ENCODE results near the gene SLC22A4.

DNA sequence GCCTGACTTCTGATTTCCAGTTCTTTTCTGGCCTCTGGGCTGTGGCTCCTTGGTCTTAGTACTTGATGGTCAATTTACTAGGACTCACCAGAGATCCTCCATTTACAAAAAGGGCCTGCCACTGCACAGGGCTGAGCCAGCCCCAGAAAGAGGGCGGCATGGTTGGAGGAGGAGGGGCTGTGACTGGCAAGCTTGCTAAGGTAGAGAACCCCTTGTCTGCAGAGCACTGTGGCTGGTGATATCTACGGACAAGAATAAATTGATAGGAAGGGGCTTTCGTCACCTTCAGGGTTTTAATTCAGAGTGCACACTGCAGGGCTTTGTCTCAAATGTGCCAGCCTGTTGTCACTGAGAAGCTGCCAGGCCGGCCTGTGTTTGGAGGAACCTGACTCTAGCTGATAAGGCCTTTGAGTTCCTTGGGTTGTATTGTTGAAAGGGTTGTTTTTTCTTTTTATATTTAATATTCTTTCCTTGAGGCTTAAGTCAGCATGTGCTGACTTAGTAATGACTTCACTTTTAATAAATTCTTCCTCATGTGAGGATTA, 90.4 kb downstream of the SLC22A4 start:
- TF ChIP-seq POLR2A (IDR thresholded peaks at IDR 0.05) (no peak), POLR2AphosphoS5 (IDR thresholded peaks at IDR 0.05) (no peak)
- TF ChIP-seq, protein P1, sequence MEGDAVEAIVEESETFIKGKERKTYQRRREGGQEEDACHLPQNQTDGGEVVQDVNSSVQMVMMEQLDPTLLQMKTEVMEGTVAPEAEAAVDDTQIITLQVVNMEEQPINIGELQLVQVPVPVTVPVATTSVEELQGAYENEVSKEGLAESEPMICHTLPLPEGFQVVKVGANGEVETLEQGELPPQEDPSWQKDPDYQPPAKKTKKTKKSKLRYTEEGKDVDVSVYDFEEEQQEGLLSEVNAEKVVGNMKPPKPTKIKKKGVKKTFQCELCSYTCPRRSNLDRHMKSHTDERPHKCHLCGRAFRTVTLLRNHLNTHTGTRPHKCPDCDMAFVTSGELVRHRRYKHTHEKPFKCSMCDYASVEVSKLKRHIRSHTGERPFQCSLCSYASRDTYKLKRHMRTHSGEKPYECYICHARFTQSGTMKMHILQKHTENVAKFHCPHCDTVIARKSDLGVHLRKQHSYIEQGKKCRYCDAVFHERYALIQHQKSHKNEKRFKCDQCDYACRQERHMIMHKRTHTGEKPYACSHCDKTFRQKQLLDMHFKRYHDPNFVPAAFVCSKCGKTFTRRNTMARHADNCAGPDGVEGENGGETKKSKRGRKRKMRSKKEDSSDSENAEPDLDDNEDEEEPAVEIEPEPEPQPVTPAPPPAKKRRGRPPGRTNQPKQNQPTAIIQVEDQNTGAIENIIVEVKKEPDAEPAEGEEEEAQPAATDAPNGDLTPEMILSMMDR (IDR thresholded peaks at IDR 0.05): no peak
